Activated CD8-positive, alpha-beta T cell treated with anti-CD3 and anti-CD28 coated beads, Interleukin-2, amount 10 ng/mL, durations not matched to agents 7 days and 5 days (primary cell): Measurements from ENCODE around the gene NABP1. TPM values are rescaled to one million over a fixed set of nuclear protein-coding genes. Genes with fewer than 3 reads are reported as not detected.

Experiments
- ATAC-seq: fragments of 150-1000 bp; cut with Tn5 transposase; one replicate; pipeline ENCODE4 v1.10.0; 2021; ENCODE audit warnings: moderate library complexity
- CTCF ChIA-PET: fragments of 350-600 bp; sonication (Branson Sonifier 250); formaldehyde crosslinking; loops from one replicate; lab custom pipeline; 2021; ENCODE audit warnings: antibody characterized with exemption; lab: Charles Lee
- POLR2A ChIA-PET: fragments of 350-600 bp; sonication (Branson Sonifier 250); formaldehyde crosslinking; loops from one replicate; lab custom pipeline; 2021; ENCODE audit warnings: antibody characterized with exemption; lab: Charles Lee
- DNase-seq: peaks from one replicate; pipeline ENCODE4 v3.0.0-alpha.2; 2020
- H3K27ac Mint-ChIP-seq: one replicate; pipeline ENCODE4 v1.8.0; 2021; ENCODE audit warnings: mild to moderate bottlenecking, mixed read lengths
- H3K27me3 Mint-ChIP-seq: one replicate; pipeline ENCODE4 v1.8.0; 2021; ENCODE audit warnings: low read depth, mixed read lengths
- H3K36me3 Mint-ChIP-seq: one replicate; pipeline ENCODE4 v1.8.0; 2021; ENCODE audit warnings: low read depth, mixed read lengths
- H3K4me1 Mint-ChIP-seq: one replicate; pipeline ENCODE4 v1.8.0; 2021; ENCODE audit warnings: low read depth, mixed read lengths
- H3K4me3 Mint-ChIP-seq: one replicate; pipeline ENCODE4 v1.8.0; 2021; ENCODE audit warnings: mild to moderate bottlenecking, mixed read lengths
- H3K9me3 Mint-ChIP-seq: one replicate; pipeline ENCODE4 v1.8.0; 2022; ENCODE audit warnings: mixed read lengths; ENCODE audit not compliant: insufficient read depth
- total RNA-seq, 2 experiments: library from RNA; stranded (reverse); gene quantifications; one replicate each; pipeline ENCODE4 v1.2.3, GENCODE V29; 2021

NABP1 gene
- total RNA-seq, 2 experiments from 2014 or later = 52.4 to 54.1 TPM

DNA sequence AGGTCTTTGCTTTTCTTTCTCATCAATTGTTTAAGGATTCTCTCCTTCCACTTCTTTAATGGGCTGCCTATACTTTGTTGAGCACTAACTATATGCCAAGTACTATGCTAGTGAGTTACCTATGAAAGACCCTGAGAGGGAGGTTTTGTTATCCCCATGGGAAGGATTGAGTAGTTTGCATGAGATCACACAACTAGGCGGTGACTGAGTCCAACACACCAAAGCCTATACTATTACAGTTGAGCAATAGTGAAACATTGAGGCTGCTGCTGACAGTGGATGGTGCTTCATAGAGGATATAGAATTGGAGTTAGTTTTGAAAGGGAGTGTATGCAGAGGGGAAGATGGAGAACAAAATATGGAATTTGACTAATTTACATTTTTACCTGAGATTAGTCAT is 15.8 kb downstream of the NABP1 start:
- H3K27me3 Mint-ChIP-seq = no peaks in the 10 kb centered on the region
- DNase-seq = no peak
- ChIA-PET POLR2A (no interaction called here), CTCF (no interaction called here)
- no peaks in the 10 kb centered on the region for H3K9me3 Mint-ChIP-seq
- ATAC-seq = no peak
- H3K4me3 Mint-ChIP-seq = no peak overlapping the region
- H3K4me1 Mint-ChIP-seq = peaks cover 9% of the 10 kb centered on the region
- peaks cover 21% of the 10 kb centered on the region for H3K36me3 Mint-ChIP-seq
- no peak overlapping the region for H3K27ac Mint-ChIP-seq

DNA sequence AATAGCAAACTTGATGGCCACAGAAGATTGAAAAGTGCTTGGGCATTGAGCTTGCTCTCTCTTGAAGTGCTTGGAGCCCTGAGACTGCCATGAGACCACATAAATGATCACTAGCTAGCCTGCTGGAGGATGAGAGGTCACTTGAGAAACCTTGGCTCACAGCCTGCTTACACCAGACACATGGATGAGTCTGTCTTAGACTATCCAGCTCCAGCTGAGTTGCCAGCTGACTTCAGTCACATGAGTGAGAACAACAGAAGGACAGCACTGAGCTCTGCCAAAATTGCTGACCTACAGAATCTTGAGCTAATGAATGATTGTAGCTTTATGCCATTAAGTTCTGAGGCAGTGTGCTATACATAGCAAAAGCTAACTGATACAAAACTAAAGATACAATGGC is 18.1 kb downstream of the NABP1 start:
- no peak for DNase-seq
- Mint-ChIP-seq H3K4me3 (no peak overlapping the region), H3K27me3 (no peaks in the 10 kb centered on the region), H3K4me1 (peaks cover under 1% of the 10 kb centered on the region), H3K27ac (no peak overlapping the region), H3K36me3 (peaks cover 26% of the 10 kb centered on the region), H3K9me3 (no peaks in the 10 kb centered on the region)
- ChIA-PET CTCF (interaction anchor here (0.7 to 3.6 kb wide), 8 partner anchors 11 to 541 kb away, joined by 3 to 15 read pairs (median 4); no protein-coding TSS in a partner anchor), POLR2A (no interaction called here)
- ATAC-seq = no peak

DNA sequence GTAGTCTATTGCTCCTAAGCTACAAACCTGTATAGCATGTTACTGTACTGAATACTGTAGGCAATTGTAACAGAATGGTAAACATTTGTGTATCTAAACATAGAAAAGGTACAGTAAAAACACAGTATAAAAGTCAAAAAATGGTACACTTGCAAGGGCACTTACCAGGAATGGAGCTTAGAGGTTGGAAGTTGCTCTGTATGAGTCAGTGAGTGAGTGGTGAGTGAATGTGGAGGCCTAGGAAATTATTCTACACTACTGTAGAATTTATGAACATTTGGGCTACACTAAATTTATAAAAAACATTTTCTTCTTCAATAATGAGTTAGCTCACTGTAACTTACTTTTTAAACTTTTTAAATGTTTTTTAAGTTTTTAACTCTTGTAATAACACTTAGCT is 19.0 kb downstream of the NABP1 start:
- no peak overlapping the region for H3K27ac Mint-ChIP-seq
- ChIA-PET CTCF (interaction anchor here (1.2 to 3.6 kb wide), 6 partner anchors 10 to 542 kb away, joined by 3 to 15 read pairs (median 6); no protein-coding TSS in a partner anchor), POLR2A (no interaction called here)
- no peaks in the 10 kb centered on the region for H3K4me1 Mint-ChIP-seq
- ATAC-seq (no peak), DNase-seq (no peak)
- H3K4me3 Mint-ChIP-seq = no peak overlapping the region
- no peaks in the 10 kb centered on the region for H3K27me3 Mint-ChIP-seq
- no peaks in the 10 kb centered on the region for H3K9me3 Mint-ChIP-seq
- H3K36me3 Mint-ChIP-seq = peaks cover 26% of the 10 kb centered on the region

DNA sequence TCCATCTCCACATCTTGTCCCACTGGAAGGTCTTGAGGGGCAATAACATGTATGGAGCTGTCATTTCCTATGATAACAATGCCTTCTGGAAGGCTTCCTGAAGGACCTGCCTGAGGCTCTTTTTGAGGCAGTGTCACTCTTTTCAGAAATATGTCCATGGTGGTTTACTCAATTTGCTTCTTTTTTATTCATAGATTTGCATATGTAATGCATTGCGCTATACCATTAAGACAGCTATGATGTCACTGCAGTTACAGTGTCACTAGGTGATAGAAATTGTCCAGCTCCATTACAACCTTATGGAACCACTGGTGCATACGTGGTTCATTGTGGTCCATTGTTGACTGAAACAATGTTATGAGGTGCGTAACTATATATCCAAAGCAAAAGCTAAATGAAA is 19.9 kb downstream of the NABP1 start:
- H3K9me3 Mint-ChIP-seq = no peaks in the 10 kb centered on the region
- no peak overlapping the region for H3K4me3 Mint-ChIP-seq
- H3K36me3 Mint-ChIP-seq = peaks cover 26% of the 10 kb centered on the region
- no peak for ATAC-seq
- H3K27me3 Mint-ChIP-seq = no peaks in the 10 kb centered on the region
- POLR2A ChIA-PET = no interaction called here
- CTCF ChIA-PET = interaction anchor here (0.9 to 3.6 kb wide), 4 partner anchors 50 to 465 kb away, joined by 3 to 15 read pairs (median 7); no protein-coding TSS in a partner anchor
- no peak for DNase-seq
- no peak overlapping the region for H3K27ac Mint-ChIP-seq
- H3K4me1 Mint-ChIP-seq = no peaks in the 10 kb centered on the region

DNA sequence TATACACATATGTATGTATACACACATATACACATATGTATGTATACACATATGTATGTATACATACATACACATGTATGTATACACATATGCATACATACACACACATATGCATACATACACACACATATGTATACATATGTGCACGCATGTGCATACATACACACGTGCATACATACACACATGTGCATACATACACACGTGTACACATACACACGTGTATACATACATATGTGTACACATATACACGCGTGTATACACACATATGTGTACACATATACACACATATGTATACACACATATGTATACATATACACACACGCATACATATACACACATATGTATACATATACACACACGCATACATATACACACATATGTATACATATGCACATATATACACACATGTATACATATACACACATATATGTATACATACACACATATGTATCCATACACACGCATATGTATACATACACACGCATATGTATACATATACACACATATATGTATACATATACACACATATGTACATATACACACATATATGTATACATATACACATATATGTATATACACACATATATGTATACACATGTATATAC is 21.5 kb downstream of the NABP1 start:
- no peak for ATAC-seq
- Mint-ChIP-seq H3K36me3 (peaks cover 21% of the 10 kb centered on the region), H3K9me3 (no peaks in the 10 kb centered on the region), H3K27me3 (no peaks in the 10 kb centered on the region), H3K27ac (no peak overlapping the region), H3K4me1 (no peaks in the 10 kb centered on the region), H3K4me3 (no peak overlapping the region)
- ChIA-PET CTCF (no interaction called here), POLR2A (no interaction called here)
- no peak for DNase-seq

DNA sequence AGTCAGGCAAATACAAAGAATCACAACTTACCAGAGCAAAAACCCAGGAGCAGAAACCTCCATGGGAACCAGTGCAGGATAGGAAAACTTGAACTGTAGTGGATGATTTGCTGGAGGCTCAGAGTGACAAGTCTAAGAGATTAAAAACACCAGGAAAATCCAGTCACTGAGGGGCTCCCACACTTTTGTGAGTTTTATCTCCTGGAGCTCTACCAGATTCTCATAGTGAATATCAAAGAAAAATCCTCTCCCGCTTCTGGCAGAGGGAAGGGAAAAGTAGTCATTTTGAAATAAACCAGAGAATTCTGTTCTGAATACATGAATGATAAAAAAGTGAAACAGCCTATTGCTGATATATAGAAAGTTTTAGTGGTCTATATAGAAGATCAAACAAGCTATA is 23.1 kb downstream of the NABP1 start:
- no peak for DNase-seq
- no peak overlapping the region for H3K27ac Mint-ChIP-seq
- H3K36me3 Mint-ChIP-seq = peaks cover 17% of the 10 kb centered on the region
- H3K9me3 Mint-ChIP-seq = no peaks in the 10 kb centered on the region
- no peaks in the 10 kb centered on the region for H3K4me1 Mint-ChIP-seq
- no peak for ATAC-seq
- H3K27me3 Mint-ChIP-seq = no peaks in the 10 kb centered on the region
- no peak overlapping the region for H3K4me3 Mint-ChIP-seq
- ChIA-PET POLR2A (no interaction called here), CTCF (interaction anchor here (1.1 to 2.0 kb wide), 5 partner anchors 10 to 161 kb away, joined by 3 to 7 read pairs (median 5); no protein-coding TSS in a partner anchor)

DNA sequence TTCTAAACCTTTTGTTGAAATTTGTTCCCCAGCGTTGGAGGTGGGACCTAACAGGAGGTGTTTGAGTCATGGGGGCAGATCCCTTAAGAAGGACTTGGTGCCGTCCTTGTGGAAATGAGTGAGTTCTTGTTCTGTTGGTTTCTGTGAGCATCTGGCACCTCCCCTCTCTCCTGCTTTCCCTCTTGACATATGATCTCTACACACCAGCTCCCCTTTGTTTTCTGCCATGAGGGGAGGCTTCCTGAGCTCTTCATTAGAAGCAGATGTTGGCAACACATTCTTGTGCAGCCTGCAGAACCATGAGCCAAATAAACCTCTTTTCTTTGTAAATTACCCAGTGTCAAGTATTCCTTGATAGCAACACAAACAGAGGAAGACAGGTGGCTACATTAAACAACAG is 23.8 kb downstream of the NABP1 start:
- ChIA-PET CTCF (interaction anchor here (0.7 to 2.0 kb wide), 6 partner anchors 10 to 161 kb away, joined by 3 to 7 read pairs (median 4); no protein-coding TSS in a partner anchor), POLR2A (no interaction called here)
- Mint-ChIP-seq H3K4me3 (no peak overlapping the region), H3K27me3 (no peaks in the 10 kb centered on the region), H3K4me1 (no peaks in the 10 kb centered on the region), H3K9me3 (no peaks in the 10 kb centered on the region), H3K27ac (no peak overlapping the region), H3K36me3 (peaks cover 17% of the 10 kb centered on the region)
- no peak for DNase-seq
- no peak for ATAC-seq

DNA sequence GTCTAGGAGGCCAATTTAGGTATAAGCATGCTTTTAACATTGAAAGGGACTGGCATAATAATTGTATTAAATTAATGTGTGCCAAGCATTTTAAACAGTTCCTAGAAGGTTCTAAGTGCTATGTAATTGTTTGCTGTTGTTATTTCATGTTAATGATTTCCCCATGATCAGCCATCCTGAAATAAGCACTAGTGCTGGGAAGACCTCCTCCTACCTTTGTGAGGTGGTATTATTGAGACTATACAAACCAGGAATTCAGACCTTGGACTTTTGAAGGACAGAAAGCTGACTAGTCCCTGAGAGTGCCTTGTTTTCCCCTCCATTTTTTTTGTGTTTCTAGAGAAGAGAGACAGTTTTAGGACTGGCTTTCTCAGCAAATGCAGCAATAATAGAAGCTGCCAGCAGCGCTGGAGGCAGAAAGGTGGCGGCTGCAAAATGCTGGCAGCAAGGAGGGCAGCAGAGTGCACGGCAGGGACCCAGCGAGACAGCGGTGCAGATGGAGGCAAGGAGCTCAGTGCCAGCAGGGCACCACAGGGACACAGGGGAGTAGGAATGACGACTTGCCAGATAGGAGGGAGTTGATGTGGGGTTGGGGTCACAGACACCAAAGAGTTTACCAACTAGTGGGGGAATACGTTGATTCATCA is 25.3 kb downstream of the NABP1 start:
- ATAC-seq (no peak), DNase-seq (no peak)
- Mint-ChIP-seq H3K4me3 (no peak overlapping the region), H3K36me3 (peaks cover 11% of the 10 kb centered on the region), H3K9me3 (no peaks in the 10 kb centered on the region), H3K27me3 (no peaks in the 10 kb centered on the region), H3K4me1 (no peaks in the 10 kb centered on the region), H3K27ac (no peak overlapping the region)
- ChIA-PET CTCF (no interaction called here), POLR2A (no interaction called here)

DNA sequence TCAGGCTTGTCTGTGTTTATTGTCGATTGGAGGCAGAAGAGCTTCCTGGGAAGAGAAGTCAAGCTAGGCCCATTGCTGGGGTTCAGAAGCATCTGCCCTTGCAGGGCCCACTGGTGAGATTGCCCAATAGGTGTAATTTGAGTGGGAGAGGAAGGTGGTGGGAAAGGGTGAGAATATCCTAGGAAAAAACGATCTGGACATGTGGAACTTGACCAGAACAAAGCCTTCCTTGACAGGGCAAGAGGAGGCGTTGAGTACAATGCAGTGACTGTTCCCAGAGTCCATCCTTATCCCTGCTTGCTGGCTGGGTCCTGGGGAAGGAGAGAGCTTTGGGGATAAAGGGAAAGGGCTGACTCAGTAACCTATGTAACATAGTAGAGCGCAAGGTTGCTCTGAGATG is 27.1 kb downstream of the NABP1 start:
- ChIA-PET CTCF (no interaction called here), POLR2A (interaction anchor here (0.9 kb wide), 1 partner anchor 27 kb away, joined by 3 read pairs; the partner anchor contains the start of gene NABP1)
- ATAC-seq (no peak), DNase-seq (no peak)
- no peaks in the 10 kb centered on the region for H3K9me3 Mint-ChIP-seq
- no peaks in the 10 kb centered on the region for H3K27me3 Mint-ChIP-seq
- H3K4me1 Mint-ChIP-seq = no peaks in the 10 kb centered on the region
- no peak overlapping the region for H3K4me3 Mint-ChIP-seq
- H3K36me3 Mint-ChIP-seq = peaks cover 12% of the 10 kb centered on the region
- H3K27ac Mint-ChIP-seq = no peak overlapping the region

DNA sequence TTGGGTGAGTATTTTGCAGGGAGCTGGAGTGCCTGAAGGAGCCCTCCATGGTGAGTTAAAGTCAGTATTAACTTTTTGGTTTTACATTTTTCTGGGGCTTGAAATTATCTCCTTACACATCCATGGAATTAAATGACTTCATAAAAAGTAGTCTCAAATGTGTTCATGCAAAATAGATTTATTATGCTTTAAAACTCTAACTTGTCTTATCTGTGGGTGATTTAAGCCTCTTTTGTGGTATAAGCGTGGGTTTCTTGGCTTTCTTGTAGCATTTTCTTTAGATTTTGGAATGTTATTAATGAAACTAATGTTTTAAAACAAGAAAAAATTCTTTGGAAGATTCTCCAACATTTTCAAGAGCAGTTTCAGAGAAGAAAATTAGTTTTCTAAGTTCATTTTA is 27.8 kb downstream of the NABP1 start:
- no peaks in the 10 kb centered on the region for H3K27me3 Mint-ChIP-seq
- DNase-seq = no peak
- CTCF ChIA-PET = no interaction called here
- POLR2A ChIA-PET = interaction anchor here (0.9 kb wide), 1 partner anchor 28 kb away, joined by 3 read pairs; the partner anchor contains the start of gene NABP1
- H3K9me3 Mint-ChIP-seq = no peaks in the 10 kb centered on the region
- H3K4me1 Mint-ChIP-seq = no peaks in the 10 kb centered on the region
- H3K4me3 Mint-ChIP-seq = no peak overlapping the region
- H3K36me3 Mint-ChIP-seq = peaks cover 9% of the 10 kb centered on the region
- no peak overlapping the region for H3K27ac Mint-ChIP-seq
- no peak for ATAC-seq

DNA sequence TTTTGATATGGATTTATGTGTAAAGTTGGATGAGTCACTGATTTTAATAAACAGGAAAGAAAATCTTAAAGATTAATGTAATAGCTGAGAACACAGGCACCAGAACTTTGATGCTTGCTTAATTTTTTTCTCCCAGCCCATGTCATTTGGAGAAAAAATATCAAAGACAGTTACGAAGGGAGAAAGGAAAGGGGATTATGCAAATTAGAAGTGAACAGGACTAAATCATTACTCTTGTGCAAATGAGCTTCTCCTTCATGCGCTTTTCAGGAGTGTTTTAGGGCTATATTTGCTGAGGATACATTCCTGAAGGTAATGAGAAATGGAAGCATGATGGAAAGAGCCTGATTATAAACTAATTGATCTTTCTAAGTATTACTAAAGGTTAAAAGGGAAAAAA is 28.9 kb downstream of the NABP1 start:
- POLR2A ChIA-PET = no interaction called here
- H3K4me3 Mint-ChIP-seq = no peak overlapping the region
- H3K4me1 Mint-ChIP-seq = no peaks in the 10 kb centered on the region
- no peaks in the 10 kb centered on the region for H3K9me3 Mint-ChIP-seq
- no peak for ATAC-seq
- DNase-seq = no peak
- H3K27me3 Mint-ChIP-seq = no peaks in the 10 kb centered on the region
- CTCF ChIA-PET = interaction anchor here (1.7 to 2.4 kb wide), 3 partner anchors 9 to 152 kb away, joined by 4 to 8 read pairs (median 8); no protein-coding TSS in a partner anchor
- peaks cover 7% of the 10 kb centered on the region for H3K36me3 Mint-ChIP-seq
- H3K27ac Mint-ChIP-seq = no peak overlapping the region

DNA sequence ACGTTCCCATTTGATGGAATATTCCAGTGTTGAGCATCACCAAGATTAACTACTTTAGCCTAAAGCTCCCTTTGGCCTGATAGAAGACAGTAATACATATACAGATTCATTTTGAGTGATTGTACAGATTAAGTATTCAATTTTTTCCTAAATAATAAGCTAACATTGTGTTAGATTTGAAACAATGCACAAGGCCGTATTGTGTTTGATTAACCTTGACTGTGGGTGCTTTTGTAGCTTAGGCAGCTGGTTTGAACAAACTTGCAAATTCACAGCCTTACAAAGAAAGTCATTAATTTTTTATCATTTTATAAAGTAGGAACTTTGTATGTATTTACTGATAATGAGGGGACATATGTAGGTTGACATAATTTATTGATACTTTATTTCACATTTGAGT is 29.6 kb downstream of the NABP1 start:
- Mint-ChIP-seq H3K4me3 (no peak overlapping the region), H3K4me1 (no peaks in the 10 kb centered on the region), H3K36me3 (peaks cover 7% of the 10 kb centered on the region), H3K27ac (no peak overlapping the region), H3K9me3 (no peaks in the 10 kb centered on the region), H3K27me3 (no peaks in the 10 kb centered on the region)
- ChIA-PET CTCF (interaction anchor here (0.8 to 2.4 kb wide), 7 partner anchors 8 to 455 kb away, joined by 3 to 8 read pairs (median 5); no protein-coding TSS in a partner anchor), POLR2A (no interaction called here)
- no peak for ATAC-seq
- DNase-seq = no peak
